MM.1S (cell line): ENCODE data around the gene HPSE2.
"Not testable (repeated sequence)": the region's sequence is repeated elsewhere in the genome, so short reads cannot be mapped to it uniquely, and the experiment has no call there.

Experiments used
- DNase-seq: peaks from one replicate; pipeline ENCODE4 v3.0.0-alpha.2; 2015
- H2AFZ ChIP-seq: fragments of 300-600 bp; sonication (generic); 2 replicates; pipeline ENCODE4 v1.6.0; 2016; ENCODE audit warnings: antibody characterized with exemption, low read length
- H3F3A ChIP-seq: fragments of 300-600 bp; sonication (generic); 2 replicates; pipeline ENCODE4 v1.6.1; 2016; ENCODE audit warnings: mild to moderate bottlenecking, antibody characterized with exemption, low read length, moderate library complexity, mixed read lengths; ENCODE audit not compliant: insufficient read depth
- H3K27ac ChIP-seq: fragments of 300-600 bp; sonication (generic); 2 replicates; pipeline ENCODE4 v1.5.1; 2016; ENCODE audit warnings: mild to moderate bottlenecking, low read length
- H3K27me3 ChIP-seq: fragments of 300-600 bp; sonication (generic); replicated peaks from 2 replicates; pipeline ENCODE4 v1.6.0; 2016; ENCODE audit warnings: low read length; ENCODE audit not compliant: insufficient read depth
- H3K36me3 ChIP-seq: fragments of 300-600 bp; sonication (generic); replicated peaks from 2 replicates; pipeline ENCODE4 v1.6.1; 2016; ENCODE audit warnings: mild to moderate bottlenecking, low read length, mixed read lengths; ENCODE audit not compliant: insufficient read depth
- H3K4me1 ChIP-seq: fragments of 300-600 bp; sonication (generic); 2 replicates; pipeline ENCODE4 v1.6.1; 2016; ENCODE audit warnings: low read length, mixed read lengths
- H3K4me2 ChIP-seq: fragments of 300-600 bp; sonication (generic); 2 replicates; pipeline ENCODE4 v1.6.0; 2016; ENCODE audit warnings: low read depth, low read length
- H3K4me3 ChIP-seq: fragments of 300-600 bp; sonication (generic); 2 replicates; pipeline ENCODE4 v1.5.1; 2016; ENCODE audit warnings: low read length, mixed read lengths
- H3K79me2 ChIP-seq: fragments of 300-600 bp; sonication (generic); 2 replicates; pipeline ENCODE4 v1.6.1; 2016; ENCODE audit warnings: mixed run types, low read length, mixed read lengths
- H3K9ac ChIP-seq: fragments of 300-600 bp; sonication (generic); 2 replicates; pipeline ENCODE4 v1.6.1; 2016; ENCODE audit warnings: low read length, mixed read lengths
- H3K9me2 ChIP-seq: fragments of 300-600 bp; sonication (generic); replicated peaks from 2 replicates; pipeline ENCODE4 v1.6.1; 2016; ENCODE audit warnings: mild to moderate bottlenecking, low read length, mixed read lengths; ENCODE audit not compliant: insufficient read depth
- H3K9me3 ChIP-seq: fragments of 300-600 bp; sonication (generic); replicated peaks from 2 replicates; pipeline ENCODE4 v1.6.1; 2016; ENCODE audit warnings: mild to moderate bottlenecking, low read length, mixed read lengths; ENCODE audit not compliant: insufficient read depth
- H4K20me1 ChIP-seq: fragments of 300-600 bp; sonication (generic); 2 replicates; pipeline ENCODE4 v1.6.1; 2016; ENCODE audit warnings: mild to moderate bottlenecking, low read length, moderate library complexity, mixed read lengths; ENCODE audit not compliant: insufficient read depth
- EZH2 ChIP-seq: fragments of 300-600 bp; sonication (generic); optimal IDR thresholded peaks from 2 replicates; pipeline ENCODE3; 2017; ENCODE audit warnings: low read depth, mild to moderate bottlenecking, antibody characterized with exemption, low read length, mixed read lengths
- EZH2phosphoT487 ChIP-seq: fragments of 300-600 bp; sonication (generic); IDR thresholded peaks from 2 replicates; pipeline ENCODE4 v1.6.1; 2018; ENCODE audit warnings: antibody characterized with exemption, low read length
- TF ChIP-seq, protein P1 (sequence below): fragments of 300-600 bp; sonication (generic); IDR thresholded peaks from 2 replicates; pipeline ENCODE4 v1.5.1; 2016; ENCODE audit warnings: antibody characterized with exemption, low read length, mixed read lengths

HPSE2 gene

DNA sequence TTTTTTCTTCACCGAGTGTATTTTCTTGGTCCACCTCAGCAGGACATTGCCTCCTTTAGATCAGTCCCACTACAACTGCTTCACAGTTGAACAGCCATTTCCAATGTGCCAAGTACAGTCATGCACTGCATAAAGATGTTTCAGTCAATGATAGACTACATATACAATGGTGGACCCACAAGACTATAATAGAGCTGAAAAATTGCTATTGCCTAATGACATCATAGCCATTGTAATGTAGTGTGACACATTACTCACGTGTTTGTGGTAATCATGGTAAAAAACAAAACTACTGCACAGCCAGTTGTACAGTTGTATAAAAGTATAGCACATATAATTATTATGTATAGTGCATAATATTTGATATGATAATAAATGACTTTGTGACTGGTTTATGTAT lies 675.1 kb downstream of the HPSE2 start:
- H3K9ac ChIP-seq, result no peak overlapping the region
- no peak overlapping the region for H3K4me2 ChIP-seq
- TF ChIP-seq EZH2phosphoT487, result no peak
- TF ChIP-seq EZH2, result no peak
- TF ChIP-seq, protein P1, sequence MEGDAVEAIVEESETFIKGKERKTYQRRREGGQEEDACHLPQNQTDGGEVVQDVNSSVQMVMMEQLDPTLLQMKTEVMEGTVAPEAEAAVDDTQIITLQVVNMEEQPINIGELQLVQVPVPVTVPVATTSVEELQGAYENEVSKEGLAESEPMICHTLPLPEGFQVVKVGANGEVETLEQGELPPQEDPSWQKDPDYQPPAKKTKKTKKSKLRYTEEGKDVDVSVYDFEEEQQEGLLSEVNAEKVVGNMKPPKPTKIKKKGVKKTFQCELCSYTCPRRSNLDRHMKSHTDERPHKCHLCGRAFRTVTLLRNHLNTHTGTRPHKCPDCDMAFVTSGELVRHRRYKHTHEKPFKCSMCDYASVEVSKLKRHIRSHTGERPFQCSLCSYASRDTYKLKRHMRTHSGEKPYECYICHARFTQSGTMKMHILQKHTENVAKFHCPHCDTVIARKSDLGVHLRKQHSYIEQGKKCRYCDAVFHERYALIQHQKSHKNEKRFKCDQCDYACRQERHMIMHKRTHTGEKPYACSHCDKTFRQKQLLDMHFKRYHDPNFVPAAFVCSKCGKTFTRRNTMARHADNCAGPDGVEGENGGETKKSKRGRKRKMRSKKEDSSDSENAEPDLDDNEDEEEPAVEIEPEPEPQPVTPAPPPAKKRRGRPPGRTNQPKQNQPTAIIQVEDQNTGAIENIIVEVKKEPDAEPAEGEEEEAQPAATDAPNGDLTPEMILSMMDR, result no peak
- H3K9me2 ChIP-seq, result no peaks in the 10 kb centered on the region
- H3F3A ChIP-seq, result no peaks in the 10 kb centered on the region
- no peaks in the 10 kb centered on the region for H4K20me1 ChIP-seq
- no peaks in the 10 kb centered on the region for H3K36me3 ChIP-seq
- H3K4me3 ChIP-seq, result no peak overlapping the region
- no peaks in the 10 kb centered on the region for H3K4me1 ChIP-seq
- H3K27me3 ChIP-seq, result no peaks in the 10 kb centered on the region
- DNase-seq, result no peak
- no peaks in the 10 kb centered on the region for H3K79me2 ChIP-seq
- no peak overlapping the region for H2AFZ ChIP-seq
- no peak overlapping the region for H3K27ac ChIP-seq
- no peaks in the 10 kb centered on the region for H3K9me3 ChIP-seq

DNA sequence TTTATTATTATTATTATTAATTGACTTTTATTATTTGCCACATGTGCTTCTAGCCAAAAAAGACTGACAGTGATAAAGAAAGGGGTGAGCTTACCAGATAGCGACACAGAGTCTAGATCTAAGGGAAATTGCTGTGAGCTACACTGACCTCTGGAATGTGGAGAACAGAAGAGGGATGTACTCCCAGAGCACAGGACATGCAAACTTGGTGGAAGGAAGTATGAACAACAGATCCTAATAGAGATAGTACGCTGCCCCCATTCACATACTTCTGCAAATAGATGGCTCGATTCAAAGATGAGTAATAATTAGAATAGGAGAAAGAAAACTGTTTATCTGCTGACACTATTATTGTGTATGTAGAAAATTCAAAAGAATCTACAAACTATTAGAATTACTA lies 679.6 kb downstream of the HPSE2 start:
- no peak overlapping the region for H2AFZ ChIP-seq
- TF ChIP-seq EZH2 (no peak), EZH2phosphoT487 (no peak)
- TF ChIP-seq, protein P1, result no peak
- H3F3A ChIP-seq, result no peaks in the 10 kb centered on the region
- no peaks in the 10 kb centered on the region for H3K9me3 ChIP-seq
- H3K9ac ChIP-seq, result no peak overlapping the region
- no peaks in the 10 kb centered on the region for H3K4me1 ChIP-seq
- H3K4me3 ChIP-seq, result no peak overlapping the region
- H4K20me1 ChIP-seq, result no peaks in the 10 kb centered on the region
- H3K9me2 ChIP-seq, result no peaks in the 10 kb centered on the region
- H3K27me3 ChIP-seq, result no peaks in the 10 kb centered on the region
- no peak for DNase-seq
- no peak overlapping the region for H3K27ac ChIP-seq
- H3K4me2 ChIP-seq, result no peak overlapping the region
- no peaks in the 10 kb centered on the region for H3K79me2 ChIP-seq
- H3K36me3 ChIP-seq, result no peaks in the 10 kb centered on the region

DNA sequence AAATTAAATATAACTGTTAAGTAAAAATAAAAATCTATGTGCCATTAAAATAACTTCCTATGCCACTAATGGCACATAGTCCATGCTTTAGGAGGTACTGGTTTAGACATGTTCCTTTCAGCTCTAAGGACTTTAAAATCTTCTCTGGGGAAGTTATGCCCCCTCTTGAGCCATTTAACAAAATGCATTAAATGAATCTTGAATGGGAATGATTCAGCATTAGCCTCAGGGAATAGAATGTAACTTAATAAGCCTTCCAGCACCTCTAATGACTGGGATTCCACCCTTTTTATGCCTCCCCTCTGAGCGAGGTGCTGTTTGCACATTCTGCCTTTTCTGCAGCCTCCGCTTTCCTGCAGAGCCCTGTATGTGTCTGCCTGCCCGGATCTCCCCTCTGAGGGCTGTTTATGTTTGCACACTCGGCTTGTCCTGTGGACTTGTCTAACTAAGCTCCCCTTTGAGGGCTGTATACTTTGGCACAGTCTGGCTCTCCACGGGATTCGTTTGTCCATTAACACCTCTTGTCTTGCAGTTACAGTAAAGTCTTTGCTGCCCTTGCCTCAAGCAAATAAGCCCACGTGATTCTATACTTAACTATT lies 680.5 kb downstream of the HPSE2 start:
- H3F3A ChIP-seq, result no peaks in the 10 kb centered on the region
- H4K20me1 ChIP-seq, result no peaks in the 10 kb centered on the region
- no peaks in the 10 kb centered on the region for H3K9me3 ChIP-seq
- no peaks in the 10 kb centered on the region for H3K79me2 ChIP-seq
- no peak overlapping the region for H3K4me2 ChIP-seq
- H3K27ac ChIP-seq, result no peak overlapping the region
- H3K4me3 ChIP-seq, result no peak overlapping the region
- TF ChIP-seq EZH2 (no peak), EZH2phosphoT487 (no peak)
- TF ChIP-seq, protein P1, result no peak
- no peak overlapping the region for H3K9ac ChIP-seq
- H2AFZ ChIP-seq, result no peak overlapping the region
- H3K4me1 ChIP-seq, result no peaks in the 10 kb centered on the region
- no peaks in the 10 kb centered on the region for H3K9me2 ChIP-seq
- no peak for DNase-seq
- H3K27me3 ChIP-seq, result no peaks in the 10 kb centered on the region
- H3K36me3 ChIP-seq, result no peaks in the 10 kb centered on the region

DNA sequence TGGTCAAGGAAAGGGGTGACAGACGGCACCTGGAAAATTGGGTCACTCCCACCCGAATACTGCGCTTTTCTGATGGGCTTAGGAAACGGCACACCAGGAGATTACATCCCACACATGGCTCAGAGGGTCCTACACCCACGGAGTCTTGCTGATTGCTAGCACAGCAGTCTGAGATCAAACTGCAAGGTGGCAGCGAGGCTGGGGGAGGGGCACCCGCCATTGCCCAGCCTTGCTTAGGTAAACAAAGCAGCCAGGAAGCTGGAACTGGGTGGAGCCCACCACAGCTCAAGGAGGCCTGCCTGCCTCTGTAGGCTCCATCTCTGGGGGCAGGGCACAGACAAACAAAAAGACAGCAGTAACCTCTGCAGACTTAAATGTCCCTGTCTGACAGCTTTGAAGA lies 694.1 kb downstream of the HPSE2 start:
- H2AFZ ChIP-seq, H3K4me2 ChIP-seq, H3K9me3 ChIP-seq, H3K9ac ChIP-seq, H3K36me3 ChIP-seq, H4K20me1 ChIP-seq, H3K4me1 ChIP-seq, H3K4me3 ChIP-seq, DNase-seq, H3F3A ChIP-seq, H3K27ac ChIP-seq, H3K27me3 ChIP-seq, H3K9me2 ChIP-seq, H3K79me2 ChIP-seq: not testable (repeated sequence)
